NCI-H69 (cell line): ENCODE measurements around the gene SPINDOC.
"Not testable (repeated sequence)": the region's sequence is repeated elsewhere in the genome, so short reads cannot be mapped to it uniquely, and the experiment has no call there.

ENCODE experiments used
- DNase-seq: peaks from one replicate; lab custom pipeline; 2025; lab: John Stamatoyannopoulos, UW

Gene SPINDOC

DNA sequence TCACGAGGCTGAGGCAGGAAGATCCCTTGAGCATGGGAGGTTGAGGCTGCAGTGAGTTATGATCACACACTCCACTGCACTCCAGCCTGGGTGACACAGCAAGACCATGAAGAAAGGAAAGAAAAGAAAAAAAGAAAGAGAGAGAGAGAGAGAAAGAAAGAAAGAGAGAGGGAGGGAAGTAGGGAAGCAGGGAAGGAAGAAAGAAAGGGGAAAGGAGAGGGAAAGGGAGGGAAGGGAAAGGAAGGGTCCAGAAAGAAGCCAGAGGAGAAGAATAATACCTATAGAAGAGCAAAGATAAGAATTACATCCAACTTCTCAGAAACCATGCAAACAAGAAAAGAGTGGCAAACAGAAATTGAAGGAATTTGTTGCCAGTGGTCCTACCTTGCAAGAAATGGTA is 27.4 kb upstream of the SPINDOC start:
- DNase-seq, result no peak

DNA sequence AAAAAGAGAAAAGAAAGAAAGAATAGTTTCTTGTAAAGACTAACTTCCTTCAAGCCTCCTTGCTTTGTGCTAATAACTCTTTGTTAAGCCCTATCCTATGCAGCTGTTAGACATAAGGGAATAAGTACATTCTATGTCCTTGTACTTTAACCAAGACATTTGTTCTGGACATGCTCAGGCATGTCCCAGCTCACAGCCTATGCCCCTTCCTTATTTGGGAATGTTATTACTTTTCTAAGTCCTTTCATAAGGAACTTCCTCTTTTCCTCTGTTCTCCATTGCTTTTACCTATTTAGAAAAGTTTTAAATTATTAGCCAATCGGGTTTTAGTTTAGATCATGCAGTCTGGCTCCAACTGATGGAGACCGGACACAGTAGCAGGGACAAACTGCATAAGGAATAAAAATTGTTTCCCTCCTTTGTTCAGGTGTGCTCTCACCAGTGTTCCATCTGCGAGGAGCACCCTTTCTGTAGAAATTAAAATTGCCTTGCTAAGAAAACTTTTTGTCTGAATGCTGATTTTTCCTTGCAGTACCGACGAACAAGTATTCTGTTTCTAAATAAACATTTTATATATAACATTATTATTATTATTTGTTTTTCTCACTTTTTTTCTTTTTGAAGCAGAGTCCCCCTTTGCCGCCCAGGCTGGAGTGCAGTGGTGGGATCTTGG is 21.6 kb upstream of the SPINDOC start:
- DNase-seq, result peak; percentile 11

DNA sequence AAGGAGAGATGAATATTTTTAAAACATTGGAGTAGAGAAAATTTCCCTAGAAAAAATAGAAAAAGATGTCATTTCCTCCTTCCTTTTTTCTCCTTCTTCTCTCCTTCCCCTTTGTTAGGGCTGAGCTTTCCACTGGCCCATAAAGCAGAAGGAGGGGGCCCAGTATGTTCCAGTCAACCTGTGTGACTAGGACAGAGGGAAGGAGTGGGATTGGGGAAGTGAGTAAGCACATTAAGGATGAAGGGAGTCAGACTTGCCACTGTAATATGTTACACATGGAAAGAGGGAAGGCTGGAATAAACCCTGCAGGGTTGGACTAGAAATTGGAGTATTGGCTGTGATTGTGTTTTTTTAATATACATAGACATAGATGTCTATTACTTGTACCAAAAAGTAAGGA is 20.1 kb upstream of the SPINDOC start:
- no peak for DNase-seq

GRCh38 chr11:63795066-63795465 is 18.2 kb upstream of the SPINDOC start:
- DNase-seq, result no peak

- no peak for DNase-seq
Measured at GRCh38 chr11:63800921-63801320, 12.3 kb upstream of the SPINDOC start.

DNA sequence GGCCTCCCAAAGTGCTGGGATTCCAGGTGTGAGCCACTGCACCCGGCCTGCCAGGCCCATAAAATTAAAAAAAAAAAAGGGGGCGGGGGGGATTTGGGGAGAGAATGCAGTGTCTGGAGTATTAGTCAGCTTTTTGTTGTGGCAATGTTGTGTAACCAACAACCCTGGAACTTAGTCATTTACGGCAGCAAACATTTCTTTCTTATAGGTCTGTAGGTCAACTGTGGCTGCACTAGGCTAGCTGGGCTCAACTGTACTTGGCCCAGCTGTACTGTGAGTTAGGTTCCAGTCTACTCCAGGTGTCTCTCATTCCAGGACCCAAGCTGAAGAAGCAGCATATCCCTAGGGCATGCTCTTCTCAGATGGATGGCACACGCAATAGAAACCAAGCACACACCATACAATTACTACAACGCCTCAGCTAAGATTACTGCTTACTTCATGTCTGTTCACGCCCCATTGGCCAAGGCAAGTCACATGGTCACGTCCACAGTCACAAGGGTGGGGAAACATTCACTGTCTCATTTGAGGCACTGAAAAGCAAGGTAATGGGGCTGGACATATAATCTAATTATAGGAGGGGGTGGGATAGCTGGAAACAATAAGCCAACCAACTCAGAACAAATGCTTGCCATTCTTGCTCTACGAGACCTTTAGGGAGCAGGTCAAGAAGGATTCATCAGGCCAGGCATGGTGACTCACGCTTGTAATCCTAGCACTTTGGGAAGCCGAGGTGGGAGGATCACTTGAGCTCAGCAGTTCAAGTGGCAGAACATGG is 10.4 kb upstream of the SPINDOC start:
- DNase-seq, result peak; percentile 90

DNA sequence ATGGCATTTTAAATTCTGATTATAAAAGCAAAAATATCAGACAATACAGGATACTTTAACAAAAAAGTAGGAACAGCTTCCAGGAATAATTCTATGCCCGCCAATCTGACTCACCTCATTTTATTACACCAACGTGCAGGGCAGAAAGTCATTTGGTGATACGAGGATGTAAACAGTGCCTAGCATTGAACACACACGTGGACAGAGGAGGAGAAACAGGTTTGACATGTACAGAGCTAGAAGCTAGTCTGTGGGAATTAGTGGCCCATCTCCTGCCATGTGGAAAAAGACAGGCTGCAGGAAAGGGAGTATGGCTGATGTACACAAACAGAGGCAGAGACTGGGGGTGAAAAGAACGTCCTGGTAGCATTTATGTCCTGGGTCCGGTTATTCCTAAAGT is 9.0 kb upstream of the SPINDOC start:
- no peak for DNase-seq

DNA sequence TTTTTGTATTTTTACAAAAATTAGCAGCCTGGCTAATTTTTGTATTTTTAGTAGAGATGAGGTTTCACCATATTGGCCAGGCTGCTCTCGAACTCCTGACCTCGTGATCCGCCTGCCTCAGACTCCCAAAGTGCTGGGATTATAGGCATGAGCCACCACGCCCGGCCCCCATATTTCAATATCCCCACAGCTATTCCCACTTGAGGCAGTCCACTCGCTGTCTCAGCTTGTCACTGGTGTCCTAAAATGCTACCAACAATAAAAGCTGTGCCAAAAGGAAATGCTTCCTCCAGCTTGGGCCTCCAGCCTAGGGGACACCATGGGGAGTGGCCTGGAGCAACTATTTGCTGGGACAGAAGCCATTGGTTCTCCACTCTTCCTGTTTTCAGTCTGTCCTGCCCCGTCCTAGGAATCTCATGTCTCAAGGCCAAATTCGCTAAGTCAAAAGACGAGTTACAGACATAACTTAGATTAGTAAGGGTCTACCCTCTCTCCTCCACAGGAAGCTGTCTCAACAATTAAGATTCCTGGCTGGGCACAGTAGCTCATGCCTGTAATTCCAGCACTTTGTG is 7.3 kb upstream of the SPINDOC start:
- DNase-seq, result no peak

DNA sequence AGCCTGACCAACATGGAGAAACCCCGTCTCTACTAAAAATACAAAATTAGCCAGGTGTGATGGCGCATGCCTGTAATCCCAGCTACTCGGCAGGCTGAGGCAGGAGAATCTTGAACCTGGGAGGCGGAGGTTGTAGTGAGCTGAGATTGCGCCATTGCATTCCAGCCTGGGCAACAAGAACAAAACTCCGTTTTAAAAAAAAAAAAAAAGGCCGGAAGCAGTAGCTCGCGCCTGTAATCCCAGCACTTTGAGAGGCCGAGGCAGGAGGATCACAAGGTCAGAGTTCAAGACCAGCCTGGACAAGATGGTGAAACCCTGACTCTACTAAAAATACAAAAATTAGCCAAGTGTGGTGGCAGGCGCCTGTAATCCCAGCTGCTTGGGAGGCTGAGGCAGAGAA is 2.9 kb upstream of the SPINDOC start:
- DNase-seq, result not testable (repeated sequence)

GRCh38 chr11:63811522-63811921 is 1.7 kb upstream of the SPINDOC start:
- peak; percentile 27 for DNase-seq

DNA sequence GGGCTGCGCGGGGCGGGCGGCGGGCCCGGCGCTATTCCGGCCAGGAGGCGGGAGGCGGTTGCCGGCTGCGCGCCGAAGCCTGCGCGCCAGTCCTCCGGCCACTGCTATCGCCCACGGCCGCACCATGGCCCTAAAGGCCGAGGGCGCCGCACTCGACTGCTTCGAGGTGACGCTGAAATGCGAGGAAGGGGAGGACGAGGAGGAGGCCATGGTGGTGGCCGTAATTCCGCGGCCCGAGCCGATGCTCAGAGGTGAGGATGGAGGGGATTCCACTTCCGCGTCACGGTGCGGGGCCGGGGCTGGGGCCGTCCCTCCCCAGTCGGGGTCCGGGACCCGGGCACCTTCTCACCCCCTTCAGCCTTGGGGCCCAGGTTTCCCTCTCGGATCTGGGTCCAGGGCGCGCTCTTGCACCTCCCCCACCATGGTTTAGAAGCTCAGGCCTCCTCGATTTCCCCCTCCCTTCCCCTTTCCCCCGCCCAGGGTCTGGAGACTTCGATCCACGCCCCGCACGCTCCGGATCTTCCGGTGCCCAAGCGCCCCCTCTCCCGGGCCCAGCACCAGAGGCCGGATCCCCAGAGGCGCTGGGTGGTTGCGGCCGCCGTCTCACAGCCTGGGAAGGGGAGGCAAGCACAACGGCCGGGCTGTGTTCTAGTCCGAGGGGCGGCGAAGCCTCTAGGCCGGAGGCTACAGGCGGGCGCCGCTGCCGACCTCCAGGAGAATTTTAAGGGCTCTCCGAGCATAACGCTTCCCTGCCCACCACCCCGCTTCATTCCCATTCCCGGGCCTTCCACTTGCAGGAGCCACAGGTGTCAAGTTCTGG is 517 bp downstream of the SPINDOC start:
- DNase-seq, result peak; percentile 86

- DNase-seq, result no peak
Measured at GRCh38 chr11:63814383-63814736, 1.1 kb downstream of the SPINDOC start.

DNA sequence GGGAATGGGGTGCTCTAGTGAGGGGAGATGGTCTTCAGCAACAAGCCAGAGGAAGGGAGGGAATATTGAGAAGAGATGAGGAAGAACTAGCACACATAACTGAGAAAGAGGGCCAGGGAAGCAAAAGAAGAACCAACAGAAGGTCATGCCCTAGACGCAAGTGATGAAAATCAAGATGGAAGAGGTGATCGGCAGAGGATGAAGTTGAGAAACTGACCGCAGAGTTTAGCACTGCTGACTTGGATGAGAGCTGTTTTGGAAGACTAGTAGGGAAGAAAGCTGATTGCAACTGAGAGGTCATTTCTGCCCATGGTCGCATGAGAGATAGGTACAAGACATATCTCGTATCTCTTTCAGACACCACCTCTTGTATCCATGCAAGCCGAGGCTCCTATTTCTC is 2.9 kb downstream of the SPINDOC start:
- DNase-seq, result no peak

GRCh38 chr11:63816732-63817131 is 3.5 kb downstream of the SPINDOC start:
- no peak for DNase-seq

DNA sequence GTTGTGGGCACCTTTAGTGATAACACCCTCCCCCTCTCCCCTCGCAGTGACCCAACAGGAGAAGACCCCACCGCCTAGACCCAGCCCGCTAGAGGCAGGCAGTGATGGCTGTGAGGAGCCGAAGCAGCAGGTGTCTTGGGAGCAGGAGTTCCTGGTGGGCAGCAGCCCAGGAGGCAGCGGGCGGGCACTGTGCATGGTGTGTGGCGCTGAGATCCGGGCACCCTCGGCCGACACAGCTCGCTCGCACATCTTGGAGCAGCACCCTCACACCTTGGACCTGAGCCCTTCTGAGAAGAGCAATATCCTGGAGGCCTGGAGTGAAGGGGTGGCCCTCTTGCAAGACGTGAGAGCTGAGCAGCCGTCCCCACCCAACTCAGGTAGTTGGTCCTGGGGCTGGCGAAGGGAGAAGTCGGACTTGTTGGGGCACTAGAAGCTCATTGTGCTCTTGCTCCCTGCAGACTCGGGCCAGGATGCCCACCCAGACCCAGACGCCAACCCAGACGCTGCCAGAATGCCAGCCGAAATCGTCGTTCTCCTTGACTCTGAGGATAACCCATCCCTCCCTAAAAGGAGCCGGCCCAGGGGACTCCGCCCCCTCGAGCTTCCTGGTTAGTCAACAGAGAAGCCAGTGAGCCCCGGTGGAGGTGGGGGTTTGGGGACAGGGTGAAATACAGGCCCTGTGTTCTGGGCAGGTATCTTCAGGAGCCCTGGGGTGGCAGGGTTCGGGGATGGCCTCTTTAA is 4.7 kb downstream of the SPINDOC start:
- DNase-seq, result no peak

- DNase-seq, result no peak
Measured at GRCh38 chr11:63818609-63819008, 5.4 kb downstream of the SPINDOC start.

DNA sequence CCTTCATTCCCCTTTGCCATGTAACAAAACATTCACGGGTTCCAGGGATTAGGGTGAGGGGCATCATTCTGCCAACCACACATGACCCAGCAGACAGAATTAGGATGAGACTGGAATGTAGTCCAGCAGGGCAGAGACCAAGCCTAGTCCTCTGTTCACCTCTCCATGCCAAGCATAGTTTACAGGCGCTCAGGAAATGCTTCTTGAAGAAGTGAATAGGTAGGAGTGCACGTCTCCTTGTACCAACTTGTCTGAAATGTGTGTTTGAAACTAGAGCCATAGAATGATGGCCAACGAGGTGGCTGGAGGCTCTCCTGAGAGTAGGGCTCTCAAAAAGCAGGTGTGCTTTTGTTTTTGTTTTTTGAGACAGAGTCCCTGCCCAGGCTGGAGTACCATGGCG is 8.2 kb downstream of the SPINDOC start:
- no peak for DNase-seq

- peak; percentile 27 for DNase-seq
Measured at GRCh38 chr11:63826471-63827190, 13.4 kb downstream of the SPINDOC start.

DNA sequence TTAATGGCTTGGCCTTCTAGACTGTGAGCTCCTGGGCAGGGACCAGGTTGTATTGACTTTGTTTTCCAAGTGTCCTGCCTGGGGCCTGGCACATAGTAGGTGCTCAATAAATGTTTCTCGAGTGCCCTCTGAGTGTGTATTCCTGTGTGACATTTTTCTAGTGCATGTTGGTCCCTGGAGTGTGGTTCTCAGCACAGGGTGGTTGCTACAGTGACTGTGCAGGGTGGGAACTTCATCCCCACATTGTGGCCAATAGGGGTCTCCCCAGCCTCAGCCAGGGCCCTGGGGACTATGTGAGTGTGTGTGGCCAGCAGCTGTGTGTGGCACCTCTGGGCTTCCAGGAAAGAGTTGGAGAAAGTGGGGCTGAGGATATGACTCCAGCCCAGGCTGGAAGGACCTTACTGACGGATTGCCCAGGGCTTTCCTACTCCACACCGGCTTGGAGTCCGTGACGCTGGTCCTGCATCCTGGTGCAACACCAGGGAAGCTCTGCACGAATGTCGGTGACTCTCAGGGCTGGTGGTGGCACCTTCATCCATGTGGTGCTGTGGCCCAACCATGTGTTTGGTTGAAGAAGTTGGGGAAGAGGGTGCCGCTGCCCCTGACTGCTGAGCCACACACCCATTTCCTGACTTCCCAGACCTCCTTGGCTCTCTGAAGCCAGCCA is 16.7 kb downstream of the SPINDOC start:
- peak; percentile 50 for DNase-seq

DNA sequence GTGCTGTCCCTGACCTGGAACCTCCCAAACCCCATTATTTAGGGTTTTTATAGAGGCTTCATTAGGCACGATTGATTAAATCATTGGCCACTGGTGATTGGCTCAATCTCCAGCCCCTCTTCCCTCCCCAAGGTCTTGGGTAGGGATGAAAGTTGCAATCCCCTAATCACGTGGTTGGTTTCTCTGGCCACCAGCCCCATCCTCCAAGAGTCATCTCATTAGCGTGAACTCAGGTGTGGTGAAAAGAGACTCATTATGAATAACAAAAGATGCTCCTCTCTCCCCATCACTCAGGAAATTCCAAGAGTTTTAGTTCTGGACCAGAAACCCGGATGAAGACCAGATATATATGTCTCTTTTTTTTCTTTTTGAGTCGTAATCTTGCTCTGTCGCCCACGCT is 18.1 kb downstream of the SPINDOC start:
- peak; percentile 20 for DNase-seq

GRCh38 chr11:63832336-63832735 is 19.1 kb downstream of the SPINDOC start:
- no peak for DNase-seq
